Activated CD4-positive, alpha-beta T cell treated with anti-CD3 and anti-CD28 coated beads, Interleukin-2, amount 50 U/mL, for 48 hours (primary cell): ENCODE results near the gene OTUB1.
"Not testable (repeated sequence)": the region's sequence is repeated elsewhere in the genome, so short reads cannot be mapped to it uniquely, and the experiment has no call there.

Experiments used
- DNase-seq, 2 experiments: peaks; one replicate each; pipeline ENCODE4 v3.0.0-alpha.2; 2020

Gene OTUB1

GRCh38 chr11:63986156-63986931 lies at the start of gene OTUB1:
Gene OTUB1, plus strand, starts transcription at chr11:63986438. Its CDS starts 19 bp downstream, at chr11:63986457.
- DNase-seq = peak; percentile 91 to 93

GRCh38 chr11:63937713-63938478 lies 48.3 kb upstream of the OTUB1 start:
- peak; percentile 30 to 37 for DNase-seq

- peak; percentile 92 to 94 for DNase-seq
Measured at GRCh38 chr11:63938479-63939396, 47.5 kb upstream of the OTUB1 start, which contains the start of gene NAA40. Gene NAA40, plus strand, starts transcription at chr11:63939002. Its CDS starts 95 bp downstream, at chr11:63939097.

- no peak for DNase-seq
Measured at GRCh38 chr11:63939397-63939891, 46.8 kb upstream of the OTUB1 start.

- DNase-seq = no peak
Measured at GRCh38 chr11:63940786-63941185, 45.5 kb upstream of the OTUB1 start.

- DNase-seq = no peak
Measured at GRCh38 chr11:63941901-63942300, 44.3 kb upstream of the OTUB1 start.

- DNase-seq = no peak
Measured at GRCh38 chr11:63942803-63943202, 43.4 kb upstream of the OTUB1 start.

GRCh38 chr11:63944987-63945386 lies 41.3 kb upstream of the OTUB1 start:
- no peak for DNase-seq

GRCh38 chr11:63945477-63946163 lies 40.6 kb upstream of the OTUB1 start:
- peak; percentile 47 to 63 for DNase-seq

- DNase-seq = peak in 1 of 2 experiments; percentile 37
Measured at GRCh38 chr11:63951779-63952536, 34.3 kb upstream of the OTUB1 start.

GRCh38 chr11:63952570-63952969 lies 33.7 kb upstream of the OTUB1 start:
- no peak for DNase-seq

GRCh38 chr11:63958008-63958407 lies 28.2 kb upstream of the OTUB1 start:
- no peak for DNase-seq

GRCh38 chr11:63961608-63962412 lies 24.4 kb upstream of the OTUB1 start:
- DNase-seq = no peak

- DNase-seq = not testable (repeated sequence)
Measured at GRCh38 chr11:63963895-63964294, 22.3 kb upstream of the OTUB1 start.

GRCh38 chr11:63966444-63966843 lies 19.8 kb upstream of the OTUB1 start:
- no peak for DNase-seq

- DNase-seq = no peak
Measured at GRCh38 chr11:63969461-63969860, 16.8 kb upstream of the OTUB1 start.

- no peak for DNase-seq
Measured at GRCh38 chr11:63970902-63971301, 15.3 kb upstream of the OTUB1 start.

- DNase-seq = not testable (repeated sequence)
Measured at GRCh38 chr11:63973912-63974258, 12.4 kb upstream of the OTUB1 start.

GRCh38 chr11:63974259-63975143 lies 11.7 kb upstream of the OTUB1 start, which contains the start of gene COX8A:
Gene COX8A, plus strand, starts transcription at chr11:63974620. Its CDS starts 61 bp downstream, at chr11:63974681.
- peak; percentile 93 to 97 for DNase-seq
